Activated CD8-positive, alpha-beta T cell treated with anti-CD3 and anti-CD28 coated beads, Interleukin-2, amount 10 ng/mL, durations not matched to agents 7 days and 5 days (primary cell): ENCODE measurements around the gene SPNS1. TPM values are rescaled to one million over a fixed set of nuclear protein-coding genes. Genes with fewer than 3 reads are reported as not detected.
"Not testable (repeated sequence)": the region's sequence is repeated elsewhere in the genome, so short reads cannot be mapped to it uniquely, and the experiment has no call there.

Experiments
- ATAC-seq: fragments of 150-1000 bp; cut with Tn5 transposase; one replicate; pipeline ENCODE4 v1.10.0; 2021; ENCODE audit warnings: moderate library complexity
- CTCF ChIA-PET: fragments of 350-600 bp; sonication (Branson Sonifier 250); formaldehyde crosslinking; loops from one replicate; lab custom pipeline; 2021; ENCODE audit warnings: antibody characterized with exemption; lab: Charles Lee
- POLR2A ChIA-PET: fragments of 350-600 bp; sonication (Branson Sonifier 250); formaldehyde crosslinking; loops from one replicate; lab custom pipeline; 2021; ENCODE audit warnings: antibody characterized with exemption; lab: Charles Lee
- DNase-seq: peaks from one replicate; pipeline ENCODE4 v3.0.0-alpha.2; 2020
- H3K27ac Mint-ChIP-seq: one replicate; pipeline ENCODE4 v1.8.0; 2021; ENCODE audit warnings: mild to moderate bottlenecking, mixed read lengths
- H3K27me3 Mint-ChIP-seq: one replicate; pipeline ENCODE4 v1.8.0; 2021; ENCODE audit warnings: low read depth, mixed read lengths
- H3K36me3 Mint-ChIP-seq: one replicate; pipeline ENCODE4 v1.8.0; 2021; ENCODE audit warnings: low read depth, mixed read lengths
- H3K4me1 Mint-ChIP-seq: one replicate; pipeline ENCODE4 v1.8.0; 2021; ENCODE audit warnings: low read depth, mixed read lengths
- H3K4me3 Mint-ChIP-seq: one replicate; pipeline ENCODE4 v1.8.0; 2021; ENCODE audit warnings: mild to moderate bottlenecking, mixed read lengths
- H3K9me3 Mint-ChIP-seq: one replicate; pipeline ENCODE4 v1.8.0; 2022; ENCODE audit warnings: mixed read lengths; ENCODE audit not compliant: insufficient read depth
- total RNA-seq, 2 experiments: library from RNA; stranded (reverse); gene quantifications; one replicate each; pipeline ENCODE4 v1.2.3, GENCODE V29; 2021

Gene SPNS1
- total RNA-seq, 2 experiments from 2014 or later = 28.3 to 29.0 TPM

DNA sequence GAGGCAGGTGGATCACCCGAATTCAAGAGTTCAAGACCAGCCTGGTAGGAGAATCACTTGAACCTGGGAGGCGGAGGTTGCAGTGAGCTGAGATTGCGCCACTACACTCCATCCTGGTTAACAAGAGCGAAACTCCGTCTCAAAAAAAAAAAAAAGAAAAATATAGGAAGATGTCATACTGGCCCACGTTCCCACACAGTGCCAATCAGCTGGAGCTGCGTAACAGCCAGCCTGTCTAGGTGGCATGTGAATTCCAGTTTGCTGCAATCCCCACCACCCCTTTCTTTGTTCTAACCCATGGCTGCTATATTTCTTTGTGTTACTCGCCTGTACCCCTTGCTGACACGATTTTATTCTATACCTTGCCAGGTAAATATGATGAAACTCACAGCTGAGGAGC, 16.4 kb upstream of the SPNS1 start:
- Mint-ChIP-seq H3K4me3 (no peak overlapping the region), H3K36me3 (peaks cover 66% of the 10 kb centered on the region), H3K27ac (no peak overlapping the region), H3K27me3 (no peaks in the 10 kb centered on the region), H3K4me1 (peaks cover 9% of the 10 kb centered on the region), H3K9me3 (no peaks in the 10 kb centered on the region)
- CTCF ChIA-PET = interaction anchor here (1.0 to 1.1 kb wide), 2 partner anchors 13 to 19 kb away, joined by 3 to 4 read pairs; no protein-coding TSS in a partner anchor
- no peak for DNase-seq
- POLR2A ChIA-PET = interaction anchor here (0.5 kb wide), 1 partner anchor 137 kb away, joined by 3 read pairs; no protein-coding TSS in a partner anchor
- ATAC-seq = no peak

DNA sequence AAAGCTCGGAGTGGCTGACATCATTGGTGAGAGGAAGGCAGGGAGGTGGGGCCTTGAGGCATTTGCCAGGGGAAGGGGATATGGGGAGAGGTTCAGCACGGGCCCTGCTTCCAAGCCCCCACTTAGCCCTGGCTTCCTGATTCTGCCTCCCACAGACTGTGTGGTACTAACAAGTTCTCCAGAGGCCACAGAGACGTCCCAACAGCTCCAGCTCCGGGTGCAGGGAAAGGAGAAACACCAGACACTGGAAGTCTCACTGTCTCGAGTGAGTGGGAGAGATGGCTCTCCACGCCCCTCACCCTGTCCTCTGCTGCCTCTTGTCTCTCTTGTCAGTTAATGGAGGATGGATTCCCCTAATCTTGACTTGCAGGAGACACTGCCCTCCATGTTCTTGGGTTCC, 15.7 kb upstream of the SPNS1 start:
- peaks cover 66% of the 10 kb centered on the region for H3K36me3 Mint-ChIP-seq
- no peak for DNase-seq
- H3K4me3 Mint-ChIP-seq = no peak overlapping the region
- no peaks in the 10 kb centered on the region for H3K27me3 Mint-ChIP-seq
- CTCF ChIA-PET = interaction anchor here (1.0 to 1.1 kb wide), 2 partner anchors 14 to 19 kb away, joined by 3 to 4 read pairs; no protein-coding TSS in a partner anchor
- ATAC-seq = no peak
- H3K4me1 Mint-ChIP-seq = peaks cover 5% of the 10 kb centered on the region
- peak overlapping the region; percentile 43 for H3K27ac Mint-ChIP-seq
- H3K9me3 Mint-ChIP-seq = no peaks in the 10 kb centered on the region
- POLR2A ChIA-PET = interaction anchor here (0.5 kb wide), 1 partner anchor 137 kb away, joined by 3 read pairs; no protein-coding TSS in a partner anchor

DNA sequence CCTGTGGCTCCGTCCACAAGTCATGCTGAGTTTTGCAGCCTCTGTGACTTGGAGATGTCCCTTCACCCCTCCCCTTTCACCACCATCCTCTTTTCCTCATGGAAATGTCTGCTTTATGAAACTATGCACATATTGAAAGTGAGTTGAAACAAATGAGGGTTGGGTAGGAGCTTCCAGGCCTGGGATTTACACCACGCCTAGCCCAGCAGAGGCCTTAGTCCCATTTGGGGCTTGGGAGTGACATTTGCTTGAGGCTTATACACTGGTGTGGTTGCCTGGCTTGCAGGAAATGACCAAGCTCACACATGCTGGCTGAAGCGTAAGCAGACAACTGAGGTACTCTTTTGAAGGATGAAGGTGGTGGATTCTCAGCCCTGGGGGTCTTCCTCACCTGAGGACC, 10.5 kb upstream of the SPNS1 start:
- H3K4me1 Mint-ChIP-seq = peaks cover 2% of the 10 kb centered on the region
- ChIA-PET CTCF (no interaction called here), POLR2A (no interaction called here)
- H3K4me3 Mint-ChIP-seq = no peak overlapping the region
- ATAC-seq (no peak), DNase-seq (no peak)
- peaks cover 57% of the 10 kb centered on the region for H3K36me3 Mint-ChIP-seq
- H3K27me3 Mint-ChIP-seq = no peaks in the 10 kb centered on the region
- H3K9me3 Mint-ChIP-seq = no peaks in the 10 kb centered on the region
- no peak overlapping the region for H3K27ac Mint-ChIP-seq

DNA sequence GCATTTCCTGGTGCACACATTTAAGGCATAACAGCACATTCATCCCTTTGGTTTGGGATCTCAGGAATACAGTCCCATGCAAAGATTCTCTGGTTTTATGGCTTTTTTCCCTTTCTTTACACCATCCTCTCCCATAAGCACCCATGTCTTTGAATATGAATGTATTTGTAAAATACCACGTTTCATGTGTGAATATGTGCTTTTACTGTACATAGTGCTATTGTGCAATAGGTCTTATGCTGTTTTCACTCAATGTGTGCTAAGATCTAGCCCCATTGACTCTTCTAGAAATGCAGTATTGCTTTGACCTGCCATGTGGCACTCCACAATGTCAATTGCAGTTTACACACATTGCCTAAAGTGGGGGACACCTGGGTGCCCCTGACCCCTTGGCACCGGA, 10.1 kb upstream of the SPNS1 start:
- no peaks in the 10 kb centered on the region for H3K27me3 Mint-ChIP-seq
- ATAC-seq = no peak
- CTCF ChIA-PET = no interaction called here

DNA sequence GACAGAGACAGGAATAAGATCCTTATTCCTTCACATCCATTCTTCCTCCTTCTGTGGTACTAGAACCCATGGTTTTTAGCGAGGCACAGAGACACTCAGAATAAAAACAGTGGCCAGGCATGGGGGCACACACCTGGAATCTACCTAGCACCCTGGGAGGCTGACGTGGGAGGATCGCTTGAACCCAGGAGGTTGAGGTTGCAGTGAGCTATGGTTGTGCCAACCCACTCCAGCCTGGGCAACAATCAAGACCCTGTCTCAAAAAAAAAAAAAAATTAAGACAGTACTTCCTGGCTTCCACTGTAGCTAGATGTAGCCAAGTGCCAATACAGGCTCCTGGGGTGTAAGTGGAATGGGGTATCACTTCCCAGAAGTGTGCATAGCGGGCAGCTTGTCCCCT, 7.4 kb upstream of the SPNS1 start:
- CTCF ChIA-PET = interaction anchor here (0.7 to 1.7 kb wide), 3 partner anchors 11 to 22 kb away, joined by 3 to 5 read pairs (median 3); no protein-coding TSS in a partner anchor

More for the DNA sequence above, 10.1 kb upstream of the SPNS1 start:
- no peak overlapping the region for H3K4me3 Mint-ChIP-seq
- no peak overlapping the region for H3K27ac Mint-ChIP-seq
- no peaks in the 10 kb centered on the region for H3K9me3 Mint-ChIP-seq
- peaks cover 52% of the 10 kb centered on the region for H3K36me3 Mint-ChIP-seq
- DNase-seq = no peak
- POLR2A ChIA-PET = no interaction called here
- no peaks in the 10 kb centered on the region for H3K4me1 Mint-ChIP-seq

DNA sequence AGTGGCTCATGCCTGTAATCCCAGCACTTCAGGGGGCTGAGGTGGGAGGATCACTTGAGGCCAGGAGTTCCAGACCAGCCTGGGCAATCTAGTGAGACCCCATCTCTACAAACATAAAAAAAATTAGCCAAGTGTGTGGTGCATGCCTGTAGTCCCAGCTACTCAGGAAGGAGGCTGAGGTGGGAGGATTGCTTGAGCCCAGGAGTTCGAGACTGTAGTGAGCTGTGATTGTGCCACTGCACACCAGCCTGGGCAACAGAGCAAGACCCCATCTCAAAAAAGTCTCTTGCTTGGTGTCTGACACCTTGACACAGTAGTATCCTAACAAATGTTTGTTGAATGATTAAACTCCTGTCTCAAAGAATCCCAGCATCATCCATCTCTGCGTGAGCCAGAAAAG, 4.9 kb upstream of the SPNS1 start:
- peaks cover 11% of the 10 kb centered on the region for H3K36me3 Mint-ChIP-seq
- DNase-seq, CTCF ChIA-PET, H3K9me3 Mint-ChIP-seq, H3K27ac Mint-ChIP-seq, ATAC-seq, H3K4me1 Mint-ChIP-seq, H3K27me3 Mint-ChIP-seq, POLR2A ChIA-PET, H3K4me3 Mint-ChIP-seq: not testable (repeated sequence)

More for the DNA sequence above, 7.4 kb upstream of the SPNS1 start:
- no peak overlapping the region for H3K4me3 Mint-ChIP-seq
- POLR2A ChIA-PET = no interaction called here
- no peaks in the 10 kb centered on the region for H3K4me1 Mint-ChIP-seq
- no peaks in the 10 kb centered on the region for H3K27me3 Mint-ChIP-seq
- H3K9me3 Mint-ChIP-seq = no peaks in the 10 kb centered on the region
- no peak for DNase-seq
- no peak for ATAC-seq
- peaks cover 35% of the 10 kb centered on the region for H3K36me3 Mint-ChIP-seq
- H3K27ac Mint-ChIP-seq = no peak overlapping the region

DNA sequence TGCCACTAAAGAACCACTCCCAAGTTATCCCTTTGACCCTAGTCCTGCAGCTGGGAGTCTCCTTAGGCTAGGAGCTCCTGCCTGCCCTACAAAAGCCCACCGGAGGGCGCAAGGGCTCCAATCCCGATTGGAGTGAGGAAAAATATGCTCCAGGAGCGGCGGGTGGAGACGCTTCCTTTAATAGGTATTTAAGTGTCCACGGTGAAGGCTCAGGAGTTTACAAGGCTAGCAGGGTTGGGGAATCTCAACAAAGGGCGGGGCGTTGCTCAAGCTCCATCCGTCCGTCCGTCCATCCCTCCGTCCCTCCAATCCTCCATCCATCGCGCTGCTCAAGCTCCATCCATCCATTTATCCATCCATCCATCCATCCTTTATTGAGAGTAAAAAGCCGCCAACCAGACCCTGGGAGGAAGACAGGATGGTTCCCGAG, 556 bp upstream of the SPNS1 start:
- Mint-ChIP-seq H3K27me3 (no peaks in the 10 kb centered on the region), H3K9me3 (no peaks in the 10 kb centered on the region), H3K36me3 (peaks cover 19% of the 10 kb centered on the region), H3K27ac (peak overlapping the region; percentile 97), H3K4me1 (peaks cover 35% of the 10 kb centered on the region), H3K4me3 (peak overlapping the region; percentile 98)
- CTCF ChIA-PET = interaction anchor here (0.6 to 2.0 kb wide), 14 partner anchors 9 to 112 kb away, joined by 3 to 14 read pairs (median 4); partner anchors contain the start of gene LAT
- no peak for ATAC-seq
- POLR2A ChIA-PET = interaction anchor here (0.6 to 3.1 kb wide), 12 partner anchors 10 to 1069 kb away, joined by 3 to 12 read pairs (median 5); partner anchors contain the start of genes LAT and NFATC2IP
- DNase-seq = peak; percentile 48

DNA sequence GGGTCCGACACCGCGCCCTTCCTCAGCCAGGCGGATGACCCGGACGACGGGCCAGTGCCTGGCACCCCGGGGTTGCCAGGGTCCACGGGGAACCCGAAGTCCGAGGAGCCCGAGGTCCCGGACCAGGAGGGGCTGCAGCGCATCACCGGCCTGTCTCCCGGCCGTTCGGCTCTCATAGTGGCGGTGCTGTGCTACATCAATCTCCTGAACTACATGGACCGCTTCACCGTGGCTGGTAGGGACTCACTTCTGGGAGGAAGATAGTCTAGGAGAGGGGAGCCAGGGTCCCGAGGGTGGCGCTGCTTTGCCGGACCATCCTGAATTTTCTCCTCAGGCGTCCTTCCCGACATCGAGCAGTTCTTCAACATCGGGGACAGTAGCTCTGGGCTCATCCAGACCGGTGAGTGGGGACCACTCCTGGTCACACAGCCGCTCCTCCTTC, 601 bp downstream of the SPNS1 start:
- peaks cover 35% of the 10 kb centered on the region for H3K4me1 Mint-ChIP-seq
- H3K4me3 Mint-ChIP-seq = peak overlapping the region; percentile 98
- ATAC-seq = peak; percentile 9
- H3K9me3 Mint-ChIP-seq = no peaks in the 10 kb centered on the region
- ChIA-PET POLR2A (interaction anchor here (3.1 kb wide), 1 partner anchor 13 kb away, joined by 12 read pairs; no protein-coding TSS in a partner anchor), CTCF (interaction anchor here (1.6 to 3.5 kb wide), 5 partner anchors 8 to 100 kb away, joined by 3 to 17 read pairs (median 14); partner anchors contain the start of gene LAT)
- peak overlapping the region; percentile 72 for H3K27ac Mint-ChIP-seq
- H3K36me3 Mint-ChIP-seq = peaks cover 19% of the 10 kb centered on the region
- DNase-seq = no peak
- H3K27me3 Mint-ChIP-seq = no peaks in the 10 kb centered on the region

DNA sequence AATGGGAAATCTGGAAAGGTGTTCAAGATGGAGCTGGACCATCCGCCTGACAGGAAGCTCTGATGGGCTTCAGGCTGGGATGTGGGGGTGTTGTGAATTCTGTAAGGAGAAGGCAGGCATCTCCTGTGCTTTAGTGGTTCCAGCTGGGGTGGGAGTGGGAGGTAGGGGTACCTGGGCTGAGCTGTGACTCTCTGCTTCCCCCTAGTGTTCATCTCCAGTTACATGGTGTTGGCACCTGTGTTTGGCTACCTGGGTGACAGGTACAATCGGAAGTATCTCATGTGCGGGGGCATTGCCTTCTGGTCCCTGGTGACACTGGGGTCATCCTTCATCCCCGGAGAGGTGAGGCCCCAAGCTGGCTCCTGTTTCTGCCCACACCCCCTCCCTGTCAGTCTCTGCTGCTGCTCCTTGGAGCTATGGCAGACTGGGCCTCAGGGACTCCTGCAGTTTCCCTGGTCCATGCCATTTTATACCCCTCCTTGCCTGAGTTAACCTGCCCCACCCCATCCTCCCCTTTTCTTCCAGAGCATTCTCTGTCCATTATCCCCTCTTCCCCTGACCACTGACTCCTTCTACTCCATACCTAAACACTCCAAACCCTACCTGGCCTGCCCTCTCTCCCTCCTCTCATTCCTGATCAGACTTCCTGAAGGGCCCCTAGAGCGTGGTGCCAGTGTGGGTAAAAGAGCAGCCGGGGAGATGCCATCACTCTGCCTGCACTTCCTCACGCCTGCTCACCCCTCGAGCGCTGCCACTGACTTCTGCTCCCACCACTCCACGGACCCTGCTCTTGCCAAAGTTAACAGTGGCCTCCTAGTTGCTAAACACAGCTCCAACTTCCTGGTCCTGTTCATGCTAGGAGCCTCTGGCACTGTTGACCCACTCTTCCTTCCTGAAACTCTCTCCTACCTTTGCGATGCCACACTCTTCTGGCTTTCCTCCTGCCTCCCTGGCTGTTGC, 3.4 kb downstream of the SPNS1 start:
- Mint-ChIP-seq H3K4me1 (peaks cover 45% of the 10 kb centered on the region), H3K4me3 (no peak overlapping the region), H3K9me3 (peaks cover 4% of the 10 kb centered on the region), H3K27ac (peak overlapping the region; percentile 54), H3K27me3 (no peaks in the 10 kb centered on the region), H3K36me3 (peaks cover 43% of the 10 kb centered on the region)
- ATAC-seq (no peak), DNase-seq (no peak)
- POLR2A ChIA-PET = no interaction called here
- CTCF ChIA-PET = interaction anchor here (0.8 to 3.5 kb wide), 8 partner anchors 9 to 97 kb away, joined by 3 to 17 read pairs (median 4); no protein-coding TSS in a partner anchor

DNA sequence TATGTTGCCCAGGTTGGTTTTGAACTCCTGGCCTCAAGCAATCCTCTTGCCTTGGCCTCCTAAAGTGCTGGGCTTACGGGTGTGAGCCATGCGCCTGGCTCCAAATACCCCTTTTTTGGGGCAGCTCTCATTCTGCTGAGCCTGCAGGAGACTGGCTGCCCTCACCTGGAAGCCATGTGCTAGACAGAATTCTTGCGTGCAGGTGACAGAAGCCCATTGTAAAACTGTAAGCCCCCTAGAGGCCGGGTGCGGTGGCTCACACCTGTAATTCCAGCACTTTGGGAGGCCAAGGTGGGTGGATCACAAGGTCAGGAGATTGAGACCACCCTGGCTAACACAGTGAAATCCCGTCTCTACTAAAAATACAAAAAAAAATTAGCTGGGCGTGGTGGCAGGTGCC, 5.8 kb downstream of the SPNS1 start:
- DNase-seq, H3K4me3 Mint-ChIP-seq, H3K27ac Mint-ChIP-seq, H3K9me3 Mint-ChIP-seq, H3K27me3 Mint-ChIP-seq, ATAC-seq: not testable (repeated sequence)
- ChIA-PET CTCF (interaction anchor here (0.7 to 1.8 kb wide), 4 partner anchors 22 to 153 kb away, joined by 3 to 9 read pairs (median 3); no protein-coding TSS in a partner anchor), POLR2A (interaction anchor here (0.6 kb wide), 1 partner anchor 44 kb away, joined by 3 read pairs; no protein-coding TSS in a partner anchor)
- peaks cover 60% of the 10 kb centered on the region for H3K36me3 Mint-ChIP-seq
- H3K4me1 Mint-ChIP-seq = peaks cover 52% of the 10 kb centered on the region

DNA sequence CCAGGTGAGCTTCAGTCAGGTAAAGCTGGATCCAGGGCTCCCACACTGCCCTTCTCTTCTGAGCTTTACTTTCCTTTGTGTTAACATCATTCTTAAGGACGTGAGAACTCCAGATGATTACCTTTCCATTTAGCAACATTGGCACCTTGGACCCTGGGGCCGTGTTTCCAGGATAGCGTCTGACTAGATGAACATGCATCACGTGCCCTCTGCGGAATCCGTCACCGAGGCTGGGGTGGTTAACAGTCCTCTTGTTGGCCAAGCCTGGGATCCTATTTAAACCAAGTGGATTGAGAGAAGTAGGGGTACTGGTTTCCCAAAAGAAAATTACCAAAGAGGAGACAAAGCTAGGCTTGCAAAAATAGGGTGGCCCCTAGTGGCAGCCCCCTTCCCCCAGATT, 6.4 kb downstream of the SPNS1 start:
- DNase-seq = no peak
- ATAC-seq = no peak
- peaks cover 4% of the 10 kb centered on the region for H3K9me3 Mint-ChIP-seq
- no peaks in the 10 kb centered on the region for H3K27me3 Mint-ChIP-seq
- H3K27ac Mint-ChIP-seq = no peak overlapping the region
- ChIA-PET CTCF (interaction anchor here (0.7 to 1.8 kb wide), 3 partner anchors 21 to 153 kb away, joined by 3 to 9 read pairs (median 3); no protein-coding TSS in a partner anchor), POLR2A (interaction anchor here (0.6 kb wide), 1 partner anchor 43 kb away, joined by 3 read pairs; no protein-coding TSS in a partner anchor)
- no peak overlapping the region for H3K4me3 Mint-ChIP-seq
- H3K36me3 Mint-ChIP-seq = peaks cover 62% of the 10 kb centered on the region
- H3K4me1 Mint-ChIP-seq = peaks cover 46% of the 10 kb centered on the region
